HG02981 (cell line): Measurements from ENCODE around the gene MRPS27.
"Not testable (repeated sequence)": the region's sequence is repeated elsewhere in the genome, so short reads cannot be mapped to it uniquely, and the experiment has no call there.

Experiments used
- ATAC-seq: cut with Tn5 transposase; IDR thresholded peaks from one replicate; pipeline ENCODE4 v1.9.1; 2021; ENCODE audit warnings: mild to moderate bottlenecking, moderate library complexity; ENCODE audit not compliant: unreplicated experiment

Gene MRPS27

GRCh38 chr5:72326306-72326649 lies 6.2 kb upstream of the MRPS27 start:
- ATAC-seq, result no peak

- no peak for ATAC-seq
Measured at GRCh38 chr5:72325566-72326305, 5.7 kb upstream of the MRPS27 start.

DNA sequence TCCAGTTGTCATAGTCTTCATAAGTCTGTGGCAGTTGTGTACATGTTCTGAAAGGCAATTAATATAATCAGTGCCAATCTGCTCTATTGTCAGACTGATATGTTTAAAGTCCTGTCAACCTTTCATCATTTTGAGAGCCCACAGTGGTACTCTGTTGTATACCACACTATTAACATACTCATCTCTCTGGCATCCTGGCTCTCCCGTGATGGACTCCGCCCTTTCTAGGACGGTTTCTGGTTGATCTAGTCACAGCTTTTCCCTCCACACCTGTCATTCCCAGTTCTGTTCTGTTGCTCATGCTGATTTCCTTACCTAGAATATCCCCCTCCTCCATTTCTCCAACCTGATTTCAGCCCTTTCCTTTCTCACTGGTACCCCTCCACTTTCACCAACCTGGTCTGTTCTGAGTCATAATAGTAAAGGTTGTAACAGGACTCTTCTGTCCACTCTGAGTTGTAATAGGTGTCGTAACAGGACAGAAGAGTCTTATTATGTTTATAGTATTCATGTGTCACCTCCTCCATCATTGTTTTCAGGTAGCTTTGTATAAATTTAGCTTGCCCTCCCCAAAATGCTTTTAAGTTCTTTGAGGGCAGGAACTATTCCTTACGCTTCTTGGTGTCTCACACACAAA lies 4.3 kb upstream of the MRPS27 start:
- ATAC-seq, result no peak

DNA sequence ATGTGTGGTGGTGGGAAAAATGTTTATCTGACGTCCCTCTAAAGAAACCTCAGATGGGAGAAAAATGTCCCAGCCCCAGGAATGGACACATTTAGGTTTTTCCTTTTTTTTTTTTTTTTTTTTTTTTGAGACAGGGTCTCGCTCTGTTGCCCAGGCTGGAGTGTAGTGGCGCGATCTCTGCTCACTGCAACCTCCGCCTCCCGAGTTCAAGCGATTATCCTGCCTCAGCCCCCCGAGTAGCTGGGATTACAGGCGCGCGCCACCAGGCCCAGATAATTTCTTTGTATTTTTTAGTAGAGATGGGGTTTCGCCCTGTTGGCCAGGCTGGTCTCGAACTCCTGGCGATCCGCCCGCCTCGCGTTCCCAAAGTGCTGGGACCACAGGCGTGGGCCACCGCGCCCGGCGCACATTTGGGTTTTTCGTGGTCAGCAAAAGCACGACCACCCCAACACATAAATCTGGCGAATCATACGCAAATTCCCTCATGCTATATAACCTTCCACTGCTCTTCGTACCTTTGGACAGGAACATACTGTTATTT lies 535 bp downstream of the MRPS27 start:
- ATAC-seq, result not testable (repeated sequence)

DNA sequence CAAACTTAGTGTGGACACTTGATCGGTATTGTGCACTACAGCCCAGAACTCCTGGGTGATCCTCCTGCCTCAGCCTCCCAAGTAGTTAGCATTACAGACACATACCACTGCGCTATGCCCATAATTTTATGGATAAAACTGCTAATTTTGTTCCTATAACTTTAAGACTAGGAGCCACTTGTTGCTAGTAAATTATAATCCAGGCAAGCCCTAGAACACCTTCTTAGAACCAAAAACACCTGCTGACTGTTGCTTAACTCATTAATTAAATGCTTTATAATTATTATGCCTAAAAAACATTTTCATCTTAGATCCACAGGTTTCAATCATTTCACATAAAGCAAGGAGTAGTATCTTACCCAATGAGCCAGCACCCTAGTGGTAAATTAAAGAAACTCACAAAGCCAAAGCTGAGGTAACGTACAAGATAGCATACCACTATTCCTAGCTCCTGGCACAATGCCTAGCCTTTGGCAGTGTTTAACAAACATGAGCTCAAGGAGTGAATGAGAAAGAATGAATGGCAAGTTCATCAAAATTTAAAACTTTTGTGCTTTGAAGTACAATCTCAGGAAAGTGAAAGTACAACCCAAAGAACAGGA lies 5.4 kb downstream of the MRPS27 start:
- no peak for ATAC-seq

DNA sequence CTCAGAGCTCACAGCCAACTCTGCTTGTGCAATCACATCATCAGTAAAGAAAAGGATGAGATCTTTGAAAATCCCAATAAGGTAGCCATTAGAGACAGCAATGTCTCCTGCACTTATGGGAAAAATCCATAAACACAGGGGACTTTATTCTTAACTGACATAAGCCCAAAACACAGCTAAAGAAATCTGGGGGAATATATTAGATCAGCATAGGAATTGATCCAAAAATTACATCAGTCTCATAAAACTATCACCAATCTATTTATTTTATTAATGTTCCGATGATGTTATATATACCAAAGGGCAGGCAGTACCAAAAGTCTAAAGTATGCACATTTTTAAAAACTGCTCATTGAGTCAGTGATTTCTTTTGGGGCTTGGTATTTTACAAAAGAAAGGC lies 6.9 kb downstream of the MRPS27 start:
- no peak for ATAC-seq

GRCh38 chr5:72308853-72309191 lies 11.2 kb downstream of the MRPS27 start:
- ATAC-seq, result no peak

GRCh38 chr5:72307968-72308852 lies 11.8 kb downstream of the MRPS27 start:
- ATAC-seq, result peak; percentile 91

- ATAC-seq, result no peak
Measured at GRCh38 chr5:72307573-72307967, 12.5 kb downstream of the MRPS27 start.

- no peak for ATAC-seq
Measured at GRCh38 chr5:72305194-72306142, 14.6 kb downstream of the MRPS27 start.

GRCh38 chr5:72302171-72302570 lies 17.9 kb downstream of the MRPS27 start:
- no peak for ATAC-seq

GRCh38 chr5:72301557-72301956 lies 18.5 kb downstream of the MRPS27 start:
- ATAC-seq, result peak; percentile 53

- ATAC-seq, result no peak
Measured at GRCh38 chr5:72300590-72301339, 19.3 kb downstream of the MRPS27 start.

DNA sequence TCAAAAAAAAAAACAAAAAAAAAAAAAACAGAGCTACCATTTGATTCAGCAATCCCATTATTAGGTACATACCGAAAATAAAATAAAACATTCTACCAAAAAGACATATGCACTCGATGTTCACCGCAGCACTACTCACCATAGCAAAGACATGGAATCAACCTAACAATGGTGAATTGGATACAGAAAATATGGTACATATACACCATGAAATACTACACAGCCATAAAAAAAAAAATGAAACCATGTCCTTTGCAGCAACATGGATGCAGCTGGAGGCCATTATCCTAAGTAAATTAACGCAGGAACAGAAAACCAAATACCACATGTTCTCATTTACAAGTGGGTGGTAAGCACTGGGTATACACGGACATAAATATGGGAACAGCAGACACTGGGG lies 21.3 kb downstream of the MRPS27 start:
- no peak for ATAC-seq

- ATAC-seq, result peak; percentile 34
Measured at GRCh38 chr5:72298136-72298535, 21.9 kb downstream of the MRPS27 start.

DNA sequence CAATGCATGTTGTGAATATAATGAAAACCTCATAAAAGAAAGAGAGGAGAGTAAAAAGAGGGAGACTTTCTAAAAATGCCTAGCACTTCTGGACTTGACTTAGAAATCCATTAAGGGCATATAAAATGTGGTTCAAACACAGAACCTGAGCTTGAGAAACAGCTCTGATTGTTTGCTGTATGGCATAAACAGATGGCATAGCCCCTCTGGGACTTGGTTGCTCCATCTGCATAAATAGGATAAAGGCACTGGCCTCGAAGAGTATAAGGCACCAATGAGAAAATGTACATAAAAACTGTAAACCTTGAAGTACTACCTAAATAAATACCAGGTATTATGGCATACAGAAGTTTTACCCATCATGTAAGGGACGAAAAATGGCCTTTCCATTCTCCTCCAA lies 23.8 kb downstream of the MRPS27 start:
- no peak for ATAC-seq

DNA sequence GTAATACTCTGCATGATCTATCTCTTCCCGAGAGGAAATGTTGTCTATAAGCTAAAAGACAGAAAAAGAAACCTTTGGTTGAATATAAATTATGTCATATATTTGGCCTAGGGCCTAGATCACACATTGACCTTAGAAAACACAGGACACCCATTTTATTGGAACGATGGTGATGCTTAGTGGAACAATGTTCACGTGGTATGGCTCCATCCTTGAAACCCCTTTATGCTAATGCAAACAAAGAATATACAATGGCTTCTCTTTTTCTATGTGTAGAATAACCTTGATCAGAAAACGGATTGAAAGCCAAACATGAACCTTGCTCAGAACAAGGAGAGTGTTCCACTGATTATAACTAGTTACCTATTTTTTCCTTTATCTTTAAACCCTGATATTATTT lies 24.5 kb downstream of the MRPS27 start:
- ATAC-seq, result no peak

DNA sequence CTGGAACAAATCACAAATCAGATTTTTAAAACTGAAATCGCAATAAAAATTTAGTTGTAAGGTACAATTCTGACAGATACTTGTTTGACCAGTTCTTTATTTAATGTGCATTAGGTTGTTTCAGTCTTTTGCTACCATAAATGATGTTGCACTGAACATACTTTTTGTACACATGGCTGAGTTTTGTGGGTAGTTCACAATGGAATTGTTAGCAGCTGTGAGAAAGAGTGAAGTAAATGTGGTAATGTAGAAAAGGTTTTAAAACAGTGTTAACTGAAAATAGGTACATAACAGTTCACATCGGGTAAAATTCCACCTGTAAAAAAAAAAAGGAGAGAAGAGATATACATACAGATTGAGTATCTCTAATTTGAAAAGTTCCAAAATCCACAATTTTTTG lies 25.6 kb downstream of the MRPS27 start:
- ATAC-seq, result no peak

DNA sequence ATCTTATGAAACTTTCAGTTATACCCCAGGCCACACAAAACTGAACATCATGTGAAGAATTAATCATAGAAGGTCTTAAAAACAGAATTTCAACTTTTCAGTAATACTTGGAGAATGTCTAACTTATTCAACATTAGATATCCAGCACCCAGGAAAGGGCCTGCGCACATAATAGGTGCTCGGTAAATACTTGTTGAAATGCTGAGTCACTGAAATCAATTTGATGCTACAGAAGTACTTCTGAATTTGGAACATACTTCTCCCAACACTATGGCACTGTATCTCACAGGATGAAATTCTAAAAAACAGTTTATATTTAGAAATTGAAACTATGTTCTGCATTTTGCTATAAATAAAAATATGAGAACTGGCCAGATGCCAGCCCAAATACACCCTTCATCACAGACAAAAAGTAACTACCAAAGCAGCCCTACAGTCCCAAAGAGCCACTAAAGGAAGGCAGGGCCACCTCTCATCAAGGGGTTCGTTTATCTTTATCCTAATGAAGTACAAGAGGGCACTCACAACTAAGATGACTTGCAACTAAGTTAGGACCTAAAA lies 26.5 kb downstream of the MRPS27 start:
- no peak for ATAC-seq
